Mucosa of descending colon (tissue), 3 donors: ENCODE data around the gene OR10A2. TPM values are rescaled to one million over a fixed set of nuclear protein-coding genes. Genes with fewer than 3 reads are reported as not detected.
"Not testable (repeated sequence)": the region's sequence is repeated elsewhere in the genome, so short reads cannot be mapped to it uniquely, and the experiment has no call there.

Experiments used
- ATAC-seq: fragments of 200-7000 bp; cut with Tn5 transposase; one replicate; pipeline ENCODE4 v1.9.1; 2020; ENCODE audit warnings: mild to moderate bottlenecking, moderate library complexity
- DNase-seq, 3 donors: peaks; one replicate each; pipeline ENCODE4 v3.0.0-alpha.2; 2020
- H3K36me3 ChIP-seq: fragments of 200-600 bp; one replicate; pipeline ENCODE4 v1.8.0; 2021; ENCODE audit warnings: low read depth, mild to moderate bottlenecking
- H3K4me1 ChIP-seq: fragments of 200-600 bp; one replicate; pipeline ENCODE4 v1.8.0; 2021; ENCODE audit warnings: low read depth, mild to moderate bottlenecking
- H3K4me3 ChIP-seq: fragments of 200-600 bp; one replicate; pipeline ENCODE4 v1.8.0; 2021; ENCODE audit warnings: mild to moderate bottlenecking
- H3K9me3 ChIP-seq: fragments of 200-600 bp; one replicate; pipeline ENCODE4 v1.8.0; 2021; ENCODE audit warnings: mild to moderate bottlenecking
- intact Hi-C, 2 donors: fragments of 100-400 bp; cut with DNase I in 1 of 2; cut with micrococcal nuclease in 1 of 2; formaldehyde crosslinking; loops; one replicate each; pipeline versions ENCODE4 v1.11.0 to v1.11.1; 2022; cut with DNase I, micrococcal nuclease
- total RNA-seq, 3 donors: library from RNA; stranded (reverse); fragmentation: NEBNext Ultra II Directional in 2 of 3; extraction: Animal tissue kit (Norgen Biotek cat#: 25700) in 2 of 3; gene quantifications; one replicate each; pipeline versions ENCODE4 v1.2.1 to v1.2.4, GENCODE V29; 2021 to 2023
- TF ChIP-seq, protein P1 (sequence below): fragments of 200-600 bp; IDR thresholded peaks from one replicate; pipeline ENCODE4 v1.8.0; 2022; ENCODE audit warnings: antibody characterized with exemption, mild to moderate bottlenecking
- donor health status: DM: no; HTN: no; CAD: no; lungs with moderate emphysema.
- donor health status: DM: no; HTN: no; CAD: no.
- donor health status: DM: no; HTN: yes; CAD: no.

OR10A2 gene
- total RNA-seq, 3 donors from 2014 or later = 0.06 TPM; not detected in 2

GRCh38 chr11:6900327-6900999, 37.6 kb downstream of the OR10A2 start:
- ATAC-seq = no peak
- Histone ChIP-seq H3K4me3 (no peak overlapping the region), H3K4me1 (no peaks in the 10 kb centered on the region), H3K36me3 (no peaks in the 10 kb centered on the region), H3K9me3 (no peaks in the 10 kb centered on the region)
- TF ChIP-seq, protein P1, sequence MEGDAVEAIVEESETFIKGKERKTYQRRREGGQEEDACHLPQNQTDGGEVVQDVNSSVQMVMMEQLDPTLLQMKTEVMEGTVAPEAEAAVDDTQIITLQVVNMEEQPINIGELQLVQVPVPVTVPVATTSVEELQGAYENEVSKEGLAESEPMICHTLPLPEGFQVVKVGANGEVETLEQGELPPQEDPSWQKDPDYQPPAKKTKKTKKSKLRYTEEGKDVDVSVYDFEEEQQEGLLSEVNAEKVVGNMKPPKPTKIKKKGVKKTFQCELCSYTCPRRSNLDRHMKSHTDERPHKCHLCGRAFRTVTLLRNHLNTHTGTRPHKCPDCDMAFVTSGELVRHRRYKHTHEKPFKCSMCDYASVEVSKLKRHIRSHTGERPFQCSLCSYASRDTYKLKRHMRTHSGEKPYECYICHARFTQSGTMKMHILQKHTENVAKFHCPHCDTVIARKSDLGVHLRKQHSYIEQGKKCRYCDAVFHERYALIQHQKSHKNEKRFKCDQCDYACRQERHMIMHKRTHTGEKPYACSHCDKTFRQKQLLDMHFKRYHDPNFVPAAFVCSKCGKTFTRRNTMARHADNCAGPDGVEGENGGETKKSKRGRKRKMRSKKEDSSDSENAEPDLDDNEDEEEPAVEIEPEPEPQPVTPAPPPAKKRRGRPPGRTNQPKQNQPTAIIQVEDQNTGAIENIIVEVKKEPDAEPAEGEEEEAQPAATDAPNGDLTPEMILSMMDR = no peak
- intact Hi-C loops = no loop called here
- DNase-seq = no peak

DNA sequence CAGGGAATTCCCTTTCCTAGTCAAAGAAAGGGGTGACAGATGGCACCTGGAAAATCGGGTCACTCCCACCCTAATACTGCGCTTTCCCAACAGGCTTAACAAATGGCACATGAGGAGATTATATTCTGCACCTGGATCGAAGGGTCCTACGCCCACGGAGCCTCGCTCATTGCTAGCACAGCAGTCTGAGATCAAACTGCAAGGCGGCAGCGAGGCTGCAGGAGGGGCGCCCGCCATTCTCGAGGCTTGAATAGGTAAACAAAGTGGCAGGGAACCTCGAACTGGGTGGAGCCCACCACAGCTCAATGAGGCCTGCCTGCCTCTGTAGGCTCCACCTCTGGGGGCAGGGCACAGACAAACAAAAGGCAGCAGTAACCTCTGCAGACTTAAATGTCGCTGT, 41.9 kb downstream of the OR10A2 start:
- H3K4me1 ChIP-seq, DNase-seq, ATAC-seq: not testable (repeated sequence)

DNA sequence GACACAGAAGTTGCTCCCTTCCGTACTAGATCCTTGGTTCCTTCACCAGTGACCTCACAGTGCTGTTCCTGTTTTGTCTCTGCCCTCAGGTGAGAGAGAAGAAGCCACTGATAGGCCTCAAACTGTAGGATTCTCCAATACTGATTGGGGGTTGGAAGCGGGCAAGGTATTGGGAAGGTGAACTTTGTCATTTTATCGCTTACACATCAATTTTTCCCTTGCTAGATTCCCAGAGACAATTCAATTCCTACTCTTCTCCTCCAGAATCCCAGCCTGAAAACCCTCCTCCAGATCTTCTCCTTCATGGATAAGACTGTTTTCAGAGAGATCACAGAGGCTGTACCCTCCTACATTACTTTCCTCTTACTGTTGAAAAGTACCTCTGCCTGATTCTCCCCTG, 48.5 kb downstream of the OR10A2 start:
- TF ChIP-seq, protein P1 = no peak
- no peak for ATAC-seq
- no peaks in the 10 kb centered on the region for H3K9me3 ChIP-seq
- no peak overlapping the region for H3K4me3 ChIP-seq
- intact Hi-C loops = no loop called here
- H3K4me1 ChIP-seq = no peaks in the 10 kb centered on the region
- no peaks in the 10 kb centered on the region for H3K36me3 ChIP-seq
- no peak for DNase-seq

More for the DNA sequence above, 41.9 kb downstream of the OR10A2 start:
- H3K9me3 ChIP-seq, H3K36me3 ChIP-seq, intact Hi-C loops, H3K4me3 ChIP-seq: not testable (repeated sequence)

- TF ChIP-seq, protein P1 = no peak
- intact Hi-C loops = no loop called here
- no peak for DNase-seq
- H3K36me3 ChIP-seq = no peaks in the 10 kb centered on the region
- ATAC-seq = no peak
- no peaks in the 10 kb centered on the region for H3K4me1 ChIP-seq
- no peak overlapping the region for H3K4me3 ChIP-seq
- no peaks in the 10 kb centered on the region for H3K9me3 ChIP-seq
Measured at GRCh38 chr11:6911948-6912347, 49.1 kb downstream of the OR10A2 start.

GRCh38 chr11:6919698-6920097, 56.8 kb downstream of the OR10A2 start:
- DNase-seq (no peak), ATAC-seq (no peak)
- no peak overlapping the region for H3K4me3 ChIP-seq
- intact Hi-C loops = no loop called here
- TF ChIP-seq, protein P1 = no peak
- H3K4me1 ChIP-seq = no peaks in the 10 kb centered on the region
- no peaks in the 10 kb centered on the region for H3K9me3 ChIP-seq
- no peaks in the 10 kb centered on the region for H3K36me3 ChIP-seq

GRCh38 chr11:6920702-6921101, 57.8 kb downstream of the OR10A2 start, which contains the start of gene OR2D3:
TSS of gene OR2D3 (plus strand) at chr11:6921002. CDS start at chr11:6921002, 0 bp downstream.
- Histone ChIP-seq H3K4me3 (no peak within 1 kb of the TSS), H3K9me3 (no peaks in the 10 kb centered on the region), H3K4me1 (no peaks in the 10 kb centered on the region), H3K36me3 (no peaks in the 10 kb centered on the region)
- ATAC-seq (no peak), DNase-seq (no peak)
- intact Hi-C loops = no loop called here
- TF ChIP-seq, protein P1 = no peak

Other genes with a start within 250 kb of the OR10A2 start
- gene TPP1, start 243.6 kb upstream of the OR10A2 start, total RNA-seq = 100 to 1,000 TPM in 1 of 3 donors, 10 to 100 TPM in 2; 86.4 to 116 (median 93.8) TPM
- 10 to 100 TPM in 1 of 3 donors, 1 to 10 TPM in 2; 3.5 to 38.8 (median 6.0) TPM for gene DCHS1, start 207.2 kb upstream of the OR10A2 start, total RNA-seq
- gene MRPL17, start 179.7 kb upstream of the OR10A2 start, total RNA-seq = 10 to 100 TPM; 21.2 to 29.7 (median 29.6) TPM
- gene OR2AG2, start 91.1 kb upstream of the OR10A2 start, total RNA-seq = under 1 TPM; 0.14 to 0.49 (median 0.28) TPM
- not detected for gene OR2AG1, start 80.0 kb upstream of the OR10A2 start, total RNA-seq
- under 1 TPM; 0.28 to 0.69 (median 0.29) TPM for gene OR6A2, start 63.4 kb upstream of the OR10A2 start, total RNA-seq
- gene OR10A5, start 17.4 kb upstream of the OR10A2 start, total RNA-seq = not detected
- gene OR10A4, start 13.6 kb downstream of the OR10A2 start, total RNA-seq = not detected
- 1 to 10 TPM in 1 of 3 donors, under 1 TPM in 2; 0.28 to 2.1 (median 0.53) TPM for gene OR2D2, start 29.4 kb downstream of the OR10A2 start, total RNA-seq
- gene OR2D3, start 57.9 kb downstream of the OR10A2 start, total RNA-seq = not detected
- 1 to 10 TPM; 3.0 to 7.5 (median 5.1) TPM for gene ZNF215, start 63.4 kb downstream of the OR10A2 start, total RNA-seq
- 1 to 10 TPM; 1.8 to 4.0 (median 3.4) TPM for gene ZNF214, start 157.3 kb downstream of the OR10A2 start, total RNA-seq
- under 1 TPM; 0.17 to 0.25 (median 0.24) TPM for gene NLRP14, start 157.4 kb downstream of the OR10A2 start, total RNA-seq
- gene RBMXL2, start 225.9 kb downstream of the OR10A2 start, total RNA-seq = under 1 TPM in 1 of 3 donors, not detected in 2; 0.20 TPM